H1 (cell line): ENCODE data around the gene MAPK8. TPM values are rescaled to one million over a fixed set of nuclear protein-coding genes. Genes with fewer than 3 reads are reported as not detected.

Experiments used
- CEBPB ChIP-seq: IDR thresholded peaks from 2 replicates; pipeline ENCODE4 v1.6.1; 2012; ENCODE audit warnings: low read depth, low read length
- CREB1 ChIP-seq: IDR thresholded peaks from 2 replicates; pipeline ENCODE4 v1.6.1; 2012; ENCODE audit warnings: inconsistent platforms
- EP300 ChIP-seq, 2 experiments: IDR thresholded peaks; 1 replicate in 1 of 2; 2 replicates in 1 of 2; pipeline ENCODE4 v1.6.1; 2011 to 2012; ENCODE audit warnings: low read depth in 2 of 2, low read length in 2 of 2, mild to moderate bottlenecking in 2 of 2, borderline replicate concordance in 1 of 2, inconsistent platforms in 1 of 2, moderate library complexity in 1 of 2
- EZH2 ChIP-seq: fragments of 200-600 bp; sonication (generic); IDR thresholded peaks from 2 replicates; pipeline ENCODE4 v1.7.1; 2012; ENCODE audit warnings: low read depth, mild to moderate bottlenecking, moderate library complexity, low read length, inconsistent platforms; ENCODE audit not compliant: severe bottlenecking
- FOSL1 ChIP-seq: IDR thresholded peaks from 2 replicates; pipeline ENCODE4 v1.6.1; 2011; ENCODE audit warnings: mild to moderate bottlenecking, low read depth, low read length, moderate library complexity; ENCODE audit not compliant: insufficient read depth
- GABPA ChIP-seq: IDR thresholded peaks from 2 replicates; pipeline ENCODE4 v1.6.1; 2011; ENCODE audit warnings: mild to moderate bottlenecking, low read length, moderate library complexity, borderline replicate concordance; ENCODE audit not compliant: insufficient read depth
- GTF2F1 ChIP-seq: IDR thresholded peaks from 2 replicates; pipeline ENCODE4 v1.6.1; 2012; ENCODE audit warnings: low read depth, low read length, improper control_type of control experiment, borderline replicate concordance
- HDAC2 ChIP-seq, 2 experiments: fragments of 300-600 bp in 1 of 2; sonication (generic) in 1 of 2; IDR thresholded peaks; 2 replicates each; pipeline ENCODE4 v1.6.1; 2011 to 2012; ENCODE audit warnings: low read depth in 2 of 2, low read length in 2 of 2, mild to moderate bottlenecking in 2 of 2, moderate library complexity in 2 of 2, borderline replicate concordance in 1 of 2, inconsistent platforms in 1 of 2
- KDM1A ChIP-seq: fragments of 200-600, 300-600 bp; sonication (generic); IDR thresholded peaks from 2 replicates; pipeline ENCODE4 v1.7.1; 2016; ENCODE audit warnings: mild to moderate bottlenecking, low read length, borderline replicate concordance
- KDM4A ChIP-seq: IDR thresholded peaks from one replicate; pipeline ENCODE4 v1.7.1; 2012; ENCODE audit warnings: low read depth, mild to moderate bottlenecking, moderate library complexity, low read length, inconsistent platforms; ENCODE audit not compliant: severe bottlenecking
- PHF8 ChIP-seq: fragments of 200-600 bp; sonication (generic); conservative IDR thresholded peaks from 2 replicates; pipeline ENCODE4 v1.7.1; 2012; ENCODE audit warnings: low read depth, mild to moderate bottlenecking, inconsistent platforms, low read length, moderate library complexity
- POLR2A ChIP-seq, 2 experiments: IDR thresholded peaks; 1 replicate in 1 of 2; 2 replicates in 1 of 2; pipeline ENCODE4 v1.6.1; 2011; ENCODE audit warnings: low read depth in 2 of 2, low read length in 2 of 2, mild to moderate bottlenecking in 2 of 2; ENCODE audit errors: control extremely low read depth in 1 of 2
- RAD21 ChIP-seq, 2 experiments: IDR thresholded peaks in 1 of 2; conservative IDR thresholded peaks in 1 of 2; 2 replicates each; pipeline ENCODE4 v1.6.1; 2011; ENCODE audit warnings: low read depth in 2 of 2, low read length in 2 of 2, improper control_type of control experiment in 1 of 2, inconsistent platforms in 1 of 2, mild to moderate bottlenecking in 1 of 2, moderate library complexity in 1 of 2
- RNF2 ChIP-seq: fragments of 200-900, 300-1000 bp; sonication (generic); IDR thresholded peaks from 2 replicates; pipeline ENCODE4 v1.7.1; 2016; ENCODE audit warnings: borderline replicate concordance, low read depth, mild to moderate bottlenecking, antibody characterized with exemption, low read length; ENCODE audit not compliant: poor library complexity, severe bottlenecking; ENCODE audit errors: missing control alignments
- RXRA ChIP-seq: IDR thresholded peaks from 2 replicates; pipeline ENCODE4 v1.6.1; 2011; ENCODE audit warnings: low read depth, mild to moderate bottlenecking, low read length, moderate library complexity; ENCODE audit not compliant: insufficient read depth
- SAP30 ChIP-seq: fragments of 300-600 bp; sonication (generic); IDR thresholded peaks from 2 replicates; pipeline ENCODE4 v1.7.1; 2012; ENCODE audit warnings: low read length, moderate library complexity, mild to moderate bottlenecking, inconsistent platforms; ENCODE audit not compliant: insufficient read depth, insufficient replicate concordance
- SIX5 ChIP-seq: IDR thresholded peaks from 2 replicates; pipeline ENCODE4 v1.6.1; 2011; ENCODE audit warnings: mild to moderate bottlenecking, low read depth, low read length
- SRF ChIP-seq: IDR thresholded peaks from 2 replicates; pipeline ENCODE4 v1.6.1; 2011; ENCODE audit warnings: mild to moderate bottlenecking, low read depth, low read length, moderate library complexity
- TCF12 ChIP-seq: IDR thresholded peaks from 2 replicates; pipeline ENCODE4 v1.6.1; 2011; ENCODE audit warnings: low read depth, mild to moderate bottlenecking, low read length
- YY1 ChIP-seq: IDR thresholded peaks from 2 replicates; pipeline ENCODE4 v1.6.1; 2011; ENCODE audit warnings: low read depth, mild to moderate bottlenecking, low read length
- polyA plus RNA-seq, 7 experiments: library from polyadenylated mRNA; depleted of rRNA in 3 of 7; stranded (reverse) in 5 of 7; unstranded in 2 of 7; fragments of >200 nt in 5 of 7; fragments of 200-250 nt in 2 of 7; gene quantifications; 1 replicate in 5 of 7; 2 replicates in 1 of 7; 4 replicates in 1 of 7; pipeline versions ENCODE4 v1.2.1 to v1.2.3, GENCODE V29; 2011 to 2013; ENCODE audit warnings: missing spikeins in 2 of 7, mixed read lengths in 2 of 7
- total RNA-seq: library from RNA; stranded (reverse); fragmentation: NEBNext Ultra II Directional; extraction: Animal tissue kit (Norgen Biotek cat#: 25700); gene quantifications from 2 replicates; pipeline ENCODE4 v1.2.1, GENCODE V29; 2021
- TF ChIP-seq, protein P1 (sequence below): IDR thresholded peaks from 2 replicates; pipeline ENCODE4 v1.6.1; 2012; ENCODE audit warnings: inconsistent platforms
- TF ChIP-seq, protein P2 (sequence below): IDR thresholded peaks from 2 replicates; pipeline ENCODE4 v1.6.1; 2011; ENCODE audit warnings: low read depth, mild to moderate bottlenecking, low read length; ENCODE audit not compliant: insufficient read depth

MAPK8 gene
- total and polyA plus RNA-seq, 2 of the 8 experiments (the other 6 are each of a cell fraction or from before 2014, with no cell fraction given), result 23.3 to 71.3 TPM

DNA sequence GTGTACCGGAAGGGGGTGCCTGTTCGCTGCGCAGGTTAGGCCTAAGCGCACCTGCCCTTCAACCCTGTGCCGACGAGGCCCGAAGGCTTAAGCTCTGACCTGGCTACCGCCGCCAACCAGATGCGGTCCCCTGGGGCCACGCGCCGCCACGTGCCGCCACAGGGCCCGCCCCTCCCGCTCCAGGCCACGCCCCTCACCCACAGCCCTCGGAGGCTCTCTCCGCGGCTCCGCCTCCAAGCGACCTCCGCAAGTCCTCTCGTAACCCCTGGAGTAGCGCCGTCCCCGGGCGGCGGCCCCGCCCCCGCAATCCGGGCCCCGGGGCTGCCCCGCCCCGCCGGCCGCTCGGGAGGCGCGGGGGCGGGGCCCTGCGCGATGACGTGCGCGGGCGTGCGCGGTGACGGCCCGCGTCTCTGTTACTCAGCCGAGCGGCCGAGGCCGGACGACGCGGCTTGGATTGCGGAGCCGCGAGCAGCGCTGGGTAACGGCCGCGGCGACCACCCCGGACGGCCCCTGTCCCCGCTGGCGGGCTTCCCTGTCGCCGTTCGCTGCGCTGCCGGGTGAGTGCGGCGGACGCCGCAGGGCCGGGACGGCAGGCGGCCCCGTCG lies at the start of gene MAPK8 (continued):
- TF ChIP-seq SAP30, result no peak
- TF ChIP-seq KDM4A, result peak; percentile 34
- TF ChIP-seq EZH2, result no peak
- TF ChIP-seq CEBPB, result no peak
- no peak for TF ChIP-seq KDM1A
- TF ChIP-seq RNF2, result no peak
- no peak for TF ChIP-seq GABPA
- no peak for TF ChIP-seq FOSL1
- TF ChIP-seq, protein P1, sequence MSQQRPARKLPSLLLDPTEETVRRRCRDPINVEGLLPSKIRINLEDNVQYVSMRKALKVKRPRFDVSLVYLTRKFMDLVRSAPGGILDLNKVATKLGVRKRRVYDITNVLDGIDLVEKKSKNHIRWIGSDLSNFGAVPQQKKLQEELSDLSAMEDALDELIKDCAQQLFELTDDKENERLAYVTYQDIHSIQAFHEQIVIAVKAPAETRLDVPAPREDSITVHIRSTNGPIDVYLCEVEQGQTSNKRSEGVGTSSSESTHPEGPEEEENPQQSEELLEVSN, result peak; percentile 99
- TF ChIP-seq GTF2F1, result peak; percentile 74; the same call in 1 of the 2 replicates
- TF ChIP-seq TCF12, result peak; percentile 76; the same call in 1 of the 2 replicates
- peak; percentile 78 to 87 for TF ChIP-seq POLR2A (IDR thresholded peaks at IDR 0.05; ENCODE audit: control extremely low read depth in 1 of 2, low read depth in 2 of 2, low read length in 2 of 2)
- peak; percentile 97 for TF ChIP-seq PHF8
- TF ChIP-seq EP300 (IDR thresholded peaks at IDR 0.05; ENCODE audit: borderline replicate concordance in 1 of 2, low read depth in 2 of 2, low read length in 2 of 2), result 0 out of 3 replicates have a peak, but pooled peaks of 1 of the 2 experiments have one; percentile 19
- TF ChIP-seq HDAC2 (IDR thresholded peaks at IDR 0.05; ENCODE audit: borderline replicate concordance in 1 of 2, low read depth in 2 of 2, low read length in 2 of 2), result peak in 1 of 2 experiments; percentile 69; a peak in 1 of 4 replicates
- peak; percentile 86 for TF ChIP-seq CREB1
- TF ChIP-seq SIX5, result no peak
- no peak for TF ChIP-seq RXRA
- no peak for TF ChIP-seq YY1
- peak in 1 of 2 experiments; percentile 13; a peak in 2 of 4 replicates for TF ChIP-seq RAD21 (IDR thresholded peaks at IDR 0.05 in 1 of 2, conservative IDR thresholded peaks at IDR 0.05 in 1 of 2; ENCODE audit: low read depth in 2 of 2, low read length in 2 of 2)
- TF ChIP-seq, protein P2, sequence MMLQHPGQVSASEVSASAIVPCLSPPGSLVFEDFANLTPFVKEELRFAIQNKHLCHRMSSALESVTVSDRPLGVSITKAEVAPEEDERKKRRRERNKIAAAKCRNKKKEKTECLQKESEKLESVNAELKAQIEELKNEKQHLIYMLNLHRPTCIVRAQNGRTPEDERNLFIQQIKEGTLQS, result 0 out of 2 replicates have a peak, but pooled peaks have one; percentile 21
- TF ChIP-seq SRF, result no peak
